RWPE1 (cell line): Measurements from ENCODE around the gene TTC8.

Experiments
- CTCF ChIA-PET: fragments of 350-600 bp; sonication (Branson Sonifier 250); formaldehyde crosslinking; extraction: SDS; loops from one replicate; lab custom pipeline; 2021; lab: Yijun Ruan, JAX
- POLR2A ChIA-PET: fragments of 400-600 bp; formaldehyde crosslinking; extraction: SDS; loops from one replicate; lab custom pipeline; 2020; ENCODE audit warnings: antibody characterized with exemption; ENCODE audit not compliant: low non-redundant PET; lab: Yijun Ruan, JAX
- DNase-seq: peaks from one replicate; pipeline ENCODE4 v3.0.0; 2012; ENCODE audit warnings: low spot score
- H3K27ac ChIP-seq: fragments of 450-650 bp; 2 replicates; pipeline ENCODE4 v1.5.1; 2017
- TF ChIP-seq, protein P1 (sequence below): fragments of 450-650 bp; conservative IDR thresholded peaks from 2 replicates; pipeline ENCODE4 v1.5.1; 2017; ENCODE audit warnings: low read depth, mild to moderate bottlenecking

The TTC8 gene

DNA sequence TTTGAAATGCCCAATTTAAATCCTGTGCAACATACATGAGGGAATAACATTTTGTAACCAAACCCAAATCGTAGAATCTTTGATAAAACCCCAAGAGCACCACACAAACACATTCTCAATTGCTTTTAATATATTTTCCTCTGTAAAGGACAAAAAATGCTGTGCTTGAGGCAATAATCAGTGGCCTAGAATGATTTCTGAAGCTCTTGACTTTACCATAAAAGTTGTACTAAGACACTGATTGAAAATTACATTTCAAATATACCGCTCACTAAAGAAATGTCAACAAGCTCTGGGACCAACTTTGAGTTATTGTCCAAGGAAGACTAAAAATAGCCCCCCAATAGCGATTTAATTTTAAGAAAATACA lies 33.2 kb upstream of the TTC8 start:
- POLR2A ChIA-PET: no interaction called here
- no peak for DNase-seq
- TF ChIP-seq, protein P1, sequence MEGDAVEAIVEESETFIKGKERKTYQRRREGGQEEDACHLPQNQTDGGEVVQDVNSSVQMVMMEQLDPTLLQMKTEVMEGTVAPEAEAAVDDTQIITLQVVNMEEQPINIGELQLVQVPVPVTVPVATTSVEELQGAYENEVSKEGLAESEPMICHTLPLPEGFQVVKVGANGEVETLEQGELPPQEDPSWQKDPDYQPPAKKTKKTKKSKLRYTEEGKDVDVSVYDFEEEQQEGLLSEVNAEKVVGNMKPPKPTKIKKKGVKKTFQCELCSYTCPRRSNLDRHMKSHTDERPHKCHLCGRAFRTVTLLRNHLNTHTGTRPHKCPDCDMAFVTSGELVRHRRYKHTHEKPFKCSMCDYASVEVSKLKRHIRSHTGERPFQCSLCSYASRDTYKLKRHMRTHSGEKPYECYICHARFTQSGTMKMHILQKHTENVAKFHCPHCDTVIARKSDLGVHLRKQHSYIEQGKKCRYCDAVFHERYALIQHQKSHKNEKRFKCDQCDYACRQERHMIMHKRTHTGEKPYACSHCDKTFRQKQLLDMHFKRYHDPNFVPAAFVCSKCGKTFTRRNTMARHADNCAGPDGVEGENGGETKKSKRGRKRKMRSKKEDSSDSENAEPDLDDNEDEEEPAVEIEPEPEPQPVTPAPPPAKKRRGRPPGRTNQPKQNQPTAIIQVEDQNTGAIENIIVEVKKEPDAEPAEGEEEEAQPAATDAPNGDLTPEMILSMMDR: no peak

DNA sequence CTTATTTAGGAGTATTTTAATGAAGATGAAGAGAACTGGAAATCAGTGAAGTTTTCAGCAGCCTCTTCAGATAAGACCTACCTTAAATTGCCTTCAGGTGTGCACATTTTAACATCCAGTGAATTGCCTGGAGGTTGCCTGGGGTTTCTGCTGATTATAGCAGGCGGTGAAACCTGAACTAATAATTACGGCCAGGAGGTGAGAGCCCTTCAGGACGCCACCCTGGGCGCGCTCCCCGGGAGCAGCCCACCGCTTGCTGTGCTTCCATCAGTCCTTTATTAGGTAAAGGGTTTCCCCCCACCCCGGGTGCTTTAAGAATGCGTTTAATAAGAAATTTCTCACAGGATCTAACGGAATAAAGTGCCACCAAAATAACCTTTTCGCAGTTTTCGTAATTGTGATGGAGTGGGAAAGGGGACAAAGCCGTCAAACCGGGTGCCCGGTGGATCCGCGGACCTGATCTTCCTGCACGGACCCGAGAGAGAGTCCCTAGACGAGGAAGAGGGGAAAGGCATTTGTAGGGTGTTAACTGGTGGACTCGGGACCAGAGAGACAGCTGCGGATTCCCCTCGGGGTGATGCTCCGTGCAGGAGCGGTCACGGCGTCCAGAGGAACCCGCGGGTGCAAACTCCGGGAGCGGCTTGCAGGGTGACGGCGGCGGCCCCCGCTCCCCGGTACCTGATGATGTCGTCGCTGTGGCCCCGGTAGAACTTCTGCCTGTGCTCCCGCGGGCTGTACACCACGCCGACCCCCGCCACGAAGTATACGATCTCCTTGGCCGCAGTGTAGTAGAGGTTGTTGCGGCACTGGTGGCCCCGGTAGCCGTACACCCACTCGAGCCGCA lies 32.6 kb upstream of the TTC8 start:
- POLR2A ChIA-PET: no interaction called here
- no peak overlapping the region for H3K27ac ChIP-seq
- no peak for DNase-seq
- TF ChIP-seq, protein P1: no peak
- CTCF ChIA-PET: interaction anchor here (0.6 kb wide), 2 partner anchors 67 to 95 kb away, joined by 3 read pairs; no protein-coding TSS in a partner anchor

More for the DNA sequence above, 33.2 kb upstream of the TTC8 start:
- CTCF ChIA-PET: no interaction called here
- H3K27ac ChIP-seq: no peak overlapping the region

DNA sequence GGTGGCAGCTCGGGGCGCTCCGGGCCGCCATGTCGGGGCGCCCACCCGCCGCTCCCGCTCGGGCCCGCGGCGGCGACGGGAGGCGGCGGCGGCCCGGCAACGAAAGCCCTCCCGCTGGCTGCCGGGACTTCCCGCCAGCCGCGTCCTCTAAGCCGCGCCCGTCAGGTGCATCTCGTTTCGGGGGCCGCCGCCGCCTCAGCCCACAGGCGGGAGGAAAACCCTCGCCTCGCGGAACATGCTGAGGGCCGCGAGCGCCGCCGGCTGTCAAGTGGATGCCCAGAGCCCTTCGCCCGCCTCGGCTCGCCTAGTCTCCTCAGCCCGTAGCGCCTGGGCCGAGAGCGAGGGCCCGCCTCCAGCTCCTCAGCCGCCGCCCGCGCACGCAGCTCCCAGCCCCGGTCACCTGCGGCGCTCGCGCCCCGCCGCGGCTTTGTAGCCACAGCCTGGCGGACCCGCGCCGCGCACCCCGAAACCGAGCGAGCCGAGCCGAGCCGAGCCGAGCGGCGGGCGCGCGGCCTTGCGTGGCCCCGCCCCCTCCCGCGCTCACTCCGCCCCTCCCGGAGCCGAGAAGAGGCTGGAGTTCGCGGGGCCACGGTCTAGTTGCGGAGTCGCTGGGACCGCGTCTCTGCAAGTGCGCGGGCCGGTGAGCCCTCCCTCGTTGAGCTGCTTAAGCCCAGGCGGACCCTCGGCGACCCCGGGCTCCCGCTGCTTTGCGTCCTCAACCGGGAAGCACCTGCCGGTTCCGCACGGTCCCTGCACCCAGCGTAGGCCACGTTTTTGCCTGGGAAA lies 31.8 kb upstream of the TTC8 start, which contains the start of gene EML5:
Gene EML5, minus strand, starts transcription at position 481 of the 786 bp plus-strand sequence. Its CDS starts 450 bp downstream, at position 31.
- no peak within 1 kb of the TSS for H3K27ac ChIP-seq
- DNase-seq: peak; percentile 69
- TF ChIP-seq, protein P1: peak; percentile 60
- POLR2A ChIA-PET: no interaction called here
- CTCF ChIA-PET: interaction anchor here (0.6 kb wide), 3 partner anchors 66 to 1278 kb away, joined by 3 read pairs; no protein-coding TSS in a partner anchor

DNA sequence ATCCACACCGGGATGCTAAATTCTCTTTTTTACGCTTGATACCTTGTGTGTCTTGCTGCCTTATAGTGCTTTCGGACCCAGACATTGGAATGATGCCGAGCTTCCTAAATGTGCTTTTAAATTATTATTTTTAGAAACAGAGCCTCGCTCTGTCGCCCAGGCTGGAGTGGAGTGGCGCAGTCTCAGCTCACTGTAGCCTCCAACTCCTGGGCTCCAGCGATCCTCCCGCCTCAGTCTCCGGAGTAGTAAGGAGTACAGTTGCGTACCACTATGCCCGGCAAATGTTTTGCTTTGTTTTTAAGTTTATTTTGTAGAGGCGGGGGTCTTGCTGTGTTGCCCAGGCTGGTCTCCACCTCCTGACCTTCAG lies 31.2 kb upstream of the TTC8 start:
- DNase-seq: no peak
- ChIA-PET POLR2A (no interaction called here), CTCF (interaction anchor here (0.6 kb wide), 1 partner anchor 1277 kb away, joined by 3 read pairs; no protein-coding TSS in a partner anchor)
- H3K27ac ChIP-seq: no peak overlapping the region
- TF ChIP-seq, protein P1: no peak

DNA sequence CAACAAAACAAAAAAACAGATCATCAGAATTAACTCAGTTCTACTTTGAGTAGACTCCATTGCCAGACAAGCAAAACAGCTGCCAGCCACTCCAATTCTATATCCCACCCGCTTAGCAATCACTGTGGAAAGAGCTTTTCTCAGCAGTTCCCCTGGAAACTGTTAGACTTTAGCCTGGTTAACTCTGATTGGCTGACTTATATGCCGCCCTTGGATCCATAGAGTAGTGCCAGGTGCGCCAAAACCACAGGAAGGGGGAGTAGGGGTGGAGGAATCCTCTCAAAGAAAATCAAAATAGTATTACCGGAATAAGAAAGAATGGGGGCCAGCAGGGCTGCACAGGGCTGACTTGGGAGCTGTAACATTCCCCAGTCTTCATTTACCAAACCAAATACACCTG lies 26.3 kb upstream of the TTC8 start:
- POLR2A ChIA-PET: no interaction called here
- no peak for DNase-seq

DNA sequence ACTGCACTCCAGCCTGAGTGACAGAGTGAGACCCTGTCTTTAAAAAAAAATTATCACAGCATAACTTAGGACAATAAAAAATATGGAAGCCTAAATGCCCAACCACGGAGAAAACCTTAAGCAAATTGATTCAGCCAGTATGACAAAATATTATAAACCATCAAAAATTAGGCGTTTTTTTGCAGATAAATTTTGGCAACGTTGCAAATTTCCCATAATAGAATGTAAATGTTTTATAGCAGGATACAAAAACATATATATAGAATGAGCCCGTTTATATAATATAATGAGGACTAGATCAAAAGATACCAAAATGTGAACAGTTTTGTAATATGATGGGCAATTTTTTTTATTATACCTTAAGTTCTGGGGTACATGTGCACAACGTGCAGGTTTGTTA lies 24.9 kb upstream of the TTC8 start:
- CTCF ChIA-PET: no interaction called here
- H3K27ac ChIP-seq: no peak overlapping the region
- POLR2A ChIA-PET: no interaction called here
- TF ChIP-seq, protein P1: no peak
- DNase-seq: no peak

More for the DNA sequence above, 26.3 kb upstream of the TTC8 start:
- TF ChIP-seq, protein P1: no peak
- no peak overlapping the region for H3K27ac ChIP-seq
- CTCF ChIA-PET: interaction anchor here (0.6 to 0.9 kb wide), 2 partner anchors 26 to 244 kb away, joined by 3 read pairs; no protein-coding TSS in a partner anchor
